Right lung (tissue), 5 donors: Measurements from ENCODE around the gene PPME1. TPM values are rescaled to one million over a fixed set of nuclear protein-coding genes. Genes with fewer than 3 reads are reported as not detected.

Experiments used
- DNase-seq, 2 donors: peaks; one replicate each; pipeline ENCODE4 v3.0.0-alpha.2; 2013
- polyA plus RNA-seq, 5 donors: library from polyadenylated mRNA; unstranded; fragments of 120-200 nt; gene quantifications; one replicate each; pipeline versions ENCODE4 v1.2.1 to v1.2.3, GENCODE V29; 2013; ENCODE audit warnings: inconsistent platforms in 1 of 5, low replicate concordance in 1 of 5; ENCODE audit not compliant: insufficient read length in 5 of 5, insufficient read depth in 1 of 5

Gene PPME1
- polyA plus RNA-seq, 5 donors = 39.9 to 47.4 (median 45.9) TPM

- DNase-seq = no peak
Observed at GRCh38 chr11:74278721-74279161, 107.7 kb downstream of the PPME1 start.

- no peak for DNase-seq
Observed at GRCh38 chr11:74279256-74279655, 108.2 kb downstream of the PPME1 start.

GRCh38 chr11:74280494-74280893 is 109.4 kb downstream of the PPME1 start:
- DNase-seq = no peak

GRCh38 chr11:74282421-74282820 is 111.3 kb downstream of the PPME1 start:
- no peak for DNase-seq

- DNase-seq = no peak
Observed at GRCh38 chr11:74282914-74283371, 111.9 kb downstream of the PPME1 start.

DNA sequence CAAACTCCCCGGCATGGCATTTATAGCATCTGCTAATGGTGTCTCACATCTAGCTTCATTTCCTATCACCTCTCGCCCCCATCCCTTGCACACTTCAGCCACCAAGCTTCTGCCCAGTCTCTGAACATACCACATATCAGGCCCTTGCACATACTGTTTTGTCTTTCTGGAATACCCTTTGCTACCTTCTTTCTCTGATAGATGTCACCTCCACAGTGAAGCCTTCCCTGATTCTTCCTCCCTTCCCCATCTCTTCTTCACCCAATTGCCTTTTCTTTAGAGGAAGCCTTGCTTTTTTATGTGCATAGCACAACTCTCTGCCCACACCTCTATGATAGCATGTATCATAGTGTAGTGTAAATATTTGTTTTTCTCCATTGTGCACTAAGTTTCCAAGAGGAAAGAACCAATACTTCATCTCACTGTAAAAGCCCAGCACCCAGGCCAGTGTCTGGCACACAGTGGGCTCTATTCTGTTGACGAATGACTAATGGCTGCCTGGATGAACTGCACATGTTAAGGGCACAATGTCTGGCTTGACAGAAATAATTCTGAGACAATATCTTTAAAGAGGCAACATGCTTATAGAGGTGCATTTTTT is 112.6 kb downstream of the PPME1 start:
- no peak for DNase-seq

DNA sequence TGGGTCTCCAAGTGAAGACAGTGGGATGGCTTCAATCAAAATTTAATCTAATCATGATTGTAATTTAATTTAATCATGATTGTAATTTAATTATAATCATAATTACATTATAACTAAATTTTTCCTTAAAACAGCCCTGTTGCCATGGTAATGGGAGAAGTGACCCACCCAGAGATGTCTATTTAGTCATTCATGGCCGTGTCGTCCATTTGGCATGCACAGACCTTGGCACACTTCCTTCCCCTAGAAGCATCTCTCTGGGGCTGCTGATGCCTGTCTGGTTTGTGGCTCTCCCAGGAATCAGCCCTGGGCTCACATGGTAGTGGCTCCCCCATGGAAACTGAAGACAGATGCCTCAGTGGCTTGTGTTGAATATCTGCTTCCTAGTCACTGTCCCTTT is 113.4 kb downstream of the PPME1 start:
- no peak for DNase-seq

DNA sequence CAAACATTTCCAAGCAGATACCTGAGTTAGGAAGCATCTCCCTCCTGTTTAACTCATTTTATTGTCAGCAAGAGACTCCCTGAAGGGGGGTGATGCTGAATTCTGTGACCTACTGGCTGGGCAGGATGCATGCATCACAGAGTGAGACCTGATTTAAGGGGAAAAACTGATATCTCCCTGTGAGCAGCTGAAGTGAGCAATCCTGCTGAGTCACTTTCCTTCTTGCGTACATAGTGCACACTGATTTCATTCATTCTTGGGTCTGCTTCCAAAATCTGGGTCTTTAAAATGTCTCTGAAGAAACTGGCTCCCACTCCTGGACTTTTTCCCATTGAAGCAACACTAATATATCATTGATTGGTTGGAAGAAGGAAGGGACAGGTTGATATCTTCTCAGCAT is 117.1 kb downstream of the PPME1 start:
- DNase-seq = no peak

DNA sequence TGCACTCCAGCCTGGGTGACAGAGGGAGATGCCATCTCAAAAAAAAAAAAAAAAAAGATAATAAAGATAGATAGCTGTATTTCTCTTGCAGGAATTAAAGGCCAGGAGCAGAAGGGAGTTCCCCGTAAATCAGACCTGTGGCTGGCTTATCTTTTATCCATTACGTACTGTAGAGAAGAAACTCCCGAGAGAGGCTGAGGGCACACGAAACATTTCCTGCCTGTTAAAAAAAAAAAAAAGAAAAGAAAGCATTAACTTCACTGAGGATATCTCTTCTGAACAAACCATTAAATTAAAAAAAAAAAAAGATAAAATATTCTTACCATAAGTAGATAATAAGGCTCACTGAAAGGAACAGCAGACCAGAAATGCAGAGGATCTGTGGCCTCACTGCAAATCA is 117.8 kb downstream of the PPME1 start:
- DNase-seq = no peak

DNA sequence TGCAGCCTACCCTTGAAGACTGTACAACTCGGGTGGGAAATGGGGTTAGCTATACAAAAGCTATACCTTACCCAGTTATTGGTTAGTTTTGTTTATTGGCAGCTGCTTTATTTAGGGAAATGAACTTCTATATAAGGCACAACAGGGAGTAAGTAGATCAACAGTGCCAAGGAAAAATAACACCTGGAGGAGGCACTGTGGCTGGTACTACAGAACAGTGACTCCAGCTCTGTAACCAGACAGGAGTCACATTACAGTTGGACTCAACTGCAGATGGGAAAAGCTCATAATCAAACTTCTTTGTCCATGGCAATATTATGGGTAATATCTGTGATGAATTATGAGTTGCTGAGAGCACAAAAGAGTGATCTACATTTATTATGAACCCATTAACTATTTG is 126.4 kb downstream of the PPME1 start:
- no peak for DNase-seq

DNA sequence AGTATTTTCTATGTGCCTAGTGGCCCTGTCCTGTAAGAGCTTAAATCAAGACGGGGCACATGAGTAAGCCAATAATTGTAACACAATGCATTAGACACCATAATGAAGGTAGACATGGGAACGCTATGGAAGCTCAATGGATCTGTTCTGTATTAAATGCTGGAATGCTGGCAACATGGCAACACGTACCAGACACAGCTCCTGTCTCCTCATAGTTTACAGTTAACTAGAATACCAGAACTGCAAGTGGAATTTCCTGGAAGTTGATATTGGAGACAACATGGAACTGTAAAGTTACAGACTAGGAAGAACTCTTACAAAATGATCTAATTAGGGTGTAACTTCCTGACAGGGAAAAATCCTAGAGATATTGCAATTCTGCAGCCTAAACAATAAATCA is 127.9 kb downstream of the PPME1 start:
- DNase-seq = no peak

Other genes with a start within 250 kb of the PPME1 start
- gene DNAJB13, start 220.3 kb upstream of the PPME1 start, polyA plus RNA-seq = 1 to 10 TPM in 4 of 5 donors, under 1 TPM in 1; 0.82 to 4.4 (median 4.0) TPM
- gene UCP2, start 188.4 kb upstream of the PPME1 start, polyA plus RNA-seq = 10 to 100 TPM; 34.3 to 55.3 (median 45.2) TPM
- gene UCP3, start 162.2 kb upstream of the PPME1 start, polyA plus RNA-seq = 1 to 10 TPM; 1.9 to 3.3 (median 3.1) TPM
- 10 to 100 TPM; 20.8 to 30.7 (median 27.8) TPM for gene C2CD3, start 287 bp upstream of the PPME1 start, polyA plus RNA-seq
- gene P4HA3, start 140.4 kb downstream of the PPME1 start, polyA plus RNA-seq = 1 to 10 TPM; 1.8 to 3.1 (median 2.6) TPM
- 1 to 10 TPM; 3.5 to 6.6 (median 5.3) TPM for gene PGM2L1, start 227.1 kb downstream of the PPME1 start, polyA plus RNA-seq